Measurements from ENCODE around the gene SELENOS.

GRCh38 chr15:101250873-101251829, 26.1 kb downstream of the SELENOS start:
- no peak for TF ChIP-seq POLR2AphosphoS5 (IDR thresholded peaks at IDR 0.05; ENCODE audit: control insufficient read depth, insufficient read depth, low read depth, low read length)
- no peak for TF ChIP-seq SIN3A (IDR thresholded peaks at IDR 0.05; ENCODE audit: borderline replicate concordance in 2 of 2, control insufficient read depth in 1 of 2, low read depth in 2 of 2, low read length in 2 of 2)
- no peak for TF ChIP-seq MYC (IDR thresholded peaks at IDR 0.05; ENCODE audit: low read depth, low read length)
- TF ChIP-seq MYC (CRISPR knock-in tag; IDR thresholded peaks at IDR 0.05; ENCODE audit: borderline replicate concordance, low read depth), result no peak
- no peak for TF ChIP-seq GTF2F1 (IDR thresholded peaks at IDR 0.05; ENCODE audit: low read depth, low read length)
- no peak for TF ChIP-seq PATZ1 (CRISPR knock-in tag; IDR thresholded peaks at IDR 0.05; ENCODE audit: borderline replicate concordance)
- no peak for TF ChIP-seq AFF4 (CRISPR knock-in tag; IDR thresholded peaks at IDR 0.05)
- no peak for TF ChIP-seq FOXM1 (IDR thresholded peaks at IDR 0.05; ENCODE audit: low read depth)
- TF ChIP-seq FOXM1 (CRISPR knock-in tag; IDR thresholded peaks at IDR 0.05; ENCODE audit: low read depth), result no peak
- TF ChIP-seq REST (IDR thresholded peaks at IDR 0.05; ENCODE audit: borderline replicate concordance), result no peak
- no peak for TF ChIP-seq REST (CRISPR knock-in tag; IDR thresholded peaks at IDR 0.05; ENCODE audit: low read depth)

Data from K562 (cell line).